HG02642 (cell line): ENCODE data around the gene SSTR4.

Source experiments
- ATAC-seq: cut with Tn5 transposase; IDR thresholded peaks from one replicate; pipeline ENCODE4 v1.9.1; 2021; ENCODE audit warnings: mild to moderate bottlenecking; ENCODE audit not compliant: unreplicated experiment, poor library complexity

Gene SSTR4

DNA sequence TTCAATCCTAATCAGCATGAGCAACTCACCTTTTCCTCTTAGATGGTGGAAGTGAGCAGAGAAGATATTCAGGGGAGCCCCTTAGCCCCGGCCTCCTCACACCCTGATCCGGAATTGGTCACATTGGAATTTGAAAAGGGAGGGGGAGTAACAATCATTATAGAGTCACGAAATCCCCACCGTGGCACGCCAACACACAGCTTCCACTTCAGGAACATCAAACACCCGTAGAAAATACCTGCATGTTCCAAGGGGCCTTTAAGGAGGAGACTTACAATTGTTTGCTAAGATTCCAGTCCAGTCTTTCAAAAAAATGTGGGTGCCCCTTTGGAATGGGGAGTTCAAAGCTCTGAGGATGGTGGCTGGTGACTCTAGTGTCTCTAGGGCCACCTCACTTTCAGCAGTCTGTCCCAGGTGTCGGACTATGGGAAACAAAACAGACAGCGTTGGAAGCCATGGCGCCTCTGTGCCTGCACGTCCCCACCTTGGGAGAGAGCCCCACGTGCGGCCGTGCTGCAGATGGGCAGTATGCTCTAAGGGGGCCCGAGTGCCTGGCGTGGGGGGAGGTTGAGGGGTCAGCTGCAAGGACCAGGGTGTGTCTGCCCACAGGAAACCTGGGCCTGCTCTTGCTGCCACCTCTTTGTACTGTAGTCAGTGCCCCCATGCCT lies 48.6 kb downstream of the SSTR4 start:
- no peak for ATAC-seq

DNA sequence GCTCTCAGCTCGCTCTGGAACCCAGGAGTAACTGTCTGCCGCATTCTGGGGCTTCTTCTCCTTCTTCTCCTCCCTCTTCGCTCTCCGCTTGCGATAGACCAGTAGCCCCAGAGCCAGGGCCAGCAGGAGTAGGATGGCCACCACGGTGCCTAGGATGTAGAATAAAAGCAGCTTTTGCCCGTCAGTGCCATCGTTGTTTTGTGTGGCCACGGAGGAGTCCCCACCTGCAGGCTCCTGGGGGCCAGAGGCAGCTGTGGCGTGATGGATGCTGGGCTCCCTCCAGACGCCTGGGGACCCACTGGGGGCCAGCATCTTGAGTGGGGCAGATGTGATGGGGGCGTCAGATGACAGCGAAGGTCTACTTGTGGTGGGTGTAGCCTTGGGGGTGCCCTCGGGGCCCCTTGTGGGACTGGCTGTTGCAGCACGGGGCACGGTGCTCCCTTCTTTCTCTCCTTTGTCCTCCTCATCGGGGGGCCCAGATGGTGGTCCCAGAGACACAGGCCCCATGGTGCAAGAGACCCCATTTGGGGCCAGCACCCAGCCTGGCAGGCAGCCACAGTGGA lies 49.3 kb downstream of the SSTR4 start:
- ATAC-seq = no peak

- ATAC-seq = no peak
Measured at GRCh38 chr20:23084845-23085365, 49.8 kb downstream of the SSTR4 start.

- no peak for ATAC-seq
Measured at GRCh38 chr20:23085436-23086055, 50.4 kb downstream of the SSTR4 start.

DNA sequence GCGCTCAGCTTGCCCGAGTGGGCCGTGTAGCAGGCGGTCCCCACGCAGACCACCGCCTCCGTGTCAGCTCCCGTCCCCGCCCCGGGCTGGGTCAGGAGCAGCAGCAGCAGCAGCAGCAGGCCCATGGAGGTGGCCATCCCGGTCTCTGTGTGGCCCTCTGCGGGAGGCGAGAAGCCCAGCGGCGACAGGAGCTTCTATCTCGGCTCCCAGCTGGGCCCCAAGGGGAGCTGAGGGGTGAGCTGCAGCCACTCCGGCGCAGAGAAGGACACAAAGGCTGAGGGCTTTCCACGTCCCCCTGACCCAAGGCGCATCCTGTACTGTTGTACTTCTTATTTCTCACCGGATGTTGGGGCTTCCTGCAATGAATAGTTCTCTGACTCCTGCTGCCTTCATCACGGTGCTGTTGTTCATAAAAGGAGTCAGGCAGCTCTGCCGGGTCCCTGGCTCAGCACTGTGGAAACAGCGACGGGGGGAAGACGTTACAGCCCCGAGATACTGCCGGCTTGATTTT lies 51.0 kb downstream of the SSTR4 start, which contains the start of gene CD93:
TSS of gene CD93 (minus strand) at position 269 of the 511 bp plus-strand sequence. CDS start at position 137, 132 bp downstream.
- no peak for ATAC-seq

GRCh38 chr20:23086931-23087411 lies 51.9 kb downstream of the SSTR4 start:
- ATAC-seq = no peak

- no peak for ATAC-seq
Measured at GRCh38 chr20:23087587-23088251, 52.6 kb downstream of the SSTR4 start.
